ENCODE data around the gene HNRNPM. TPM values are rescaled to one million over a fixed set of nuclear protein-coding genes. Genes with fewer than 3 reads are reported as not detected.

The HNRNPM gene
- total RNA-seq, 1 donor = 41.8 TPM

- TF ChIP-seq, protein P1, sequence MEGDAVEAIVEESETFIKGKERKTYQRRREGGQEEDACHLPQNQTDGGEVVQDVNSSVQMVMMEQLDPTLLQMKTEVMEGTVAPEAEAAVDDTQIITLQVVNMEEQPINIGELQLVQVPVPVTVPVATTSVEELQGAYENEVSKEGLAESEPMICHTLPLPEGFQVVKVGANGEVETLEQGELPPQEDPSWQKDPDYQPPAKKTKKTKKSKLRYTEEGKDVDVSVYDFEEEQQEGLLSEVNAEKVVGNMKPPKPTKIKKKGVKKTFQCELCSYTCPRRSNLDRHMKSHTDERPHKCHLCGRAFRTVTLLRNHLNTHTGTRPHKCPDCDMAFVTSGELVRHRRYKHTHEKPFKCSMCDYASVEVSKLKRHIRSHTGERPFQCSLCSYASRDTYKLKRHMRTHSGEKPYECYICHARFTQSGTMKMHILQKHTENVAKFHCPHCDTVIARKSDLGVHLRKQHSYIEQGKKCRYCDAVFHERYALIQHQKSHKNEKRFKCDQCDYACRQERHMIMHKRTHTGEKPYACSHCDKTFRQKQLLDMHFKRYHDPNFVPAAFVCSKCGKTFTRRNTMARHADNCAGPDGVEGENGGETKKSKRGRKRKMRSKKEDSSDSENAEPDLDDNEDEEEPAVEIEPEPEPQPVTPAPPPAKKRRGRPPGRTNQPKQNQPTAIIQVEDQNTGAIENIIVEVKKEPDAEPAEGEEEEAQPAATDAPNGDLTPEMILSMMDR (IDR thresholded peaks at IDR 0.05; ENCODE audit: insufficient read depth, low read length) = no peak
- no peak for DNase-seq (ENCODE audit: low read depth)
- H3K4me3 ChIP-seq (ENCODE audit: low read depth, low read length) = peak overlapping the region; percentile 87
These were observed 1.4 kb downstream of the HNRNPM start for GRCh38 chr19:8446061-8446709.

DNA sequence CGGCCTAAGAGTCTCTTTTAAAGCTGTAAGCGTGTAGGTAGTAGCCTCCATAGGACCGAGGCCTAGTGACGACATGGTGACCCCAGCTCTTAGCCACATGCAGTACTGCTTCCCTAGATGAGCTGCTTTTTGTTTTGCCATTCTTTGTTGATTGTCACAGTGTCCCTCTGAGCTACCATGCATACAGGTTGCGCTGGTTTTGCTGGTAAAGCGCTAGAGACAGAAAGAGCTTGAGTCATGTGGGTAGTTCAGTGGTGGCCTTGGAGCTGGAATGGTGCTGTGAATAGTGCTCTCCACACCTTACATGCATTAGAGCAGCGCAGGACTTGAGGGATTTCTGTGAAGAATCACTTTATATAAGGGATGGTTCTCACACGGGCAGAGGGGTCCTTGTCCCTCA, 5.1 kb downstream of the HNRNPM start:
- DNase-seq (ENCODE audit: low read depth) = no peak
- TF ChIP-seq, protein P1 (IDR thresholded peaks at IDR 0.05; ENCODE audit: insufficient read depth, low read length) = no peak
- no peak overlapping the region for H3K4me3 ChIP-seq (ENCODE audit: low read depth, low read length)

DNA sequence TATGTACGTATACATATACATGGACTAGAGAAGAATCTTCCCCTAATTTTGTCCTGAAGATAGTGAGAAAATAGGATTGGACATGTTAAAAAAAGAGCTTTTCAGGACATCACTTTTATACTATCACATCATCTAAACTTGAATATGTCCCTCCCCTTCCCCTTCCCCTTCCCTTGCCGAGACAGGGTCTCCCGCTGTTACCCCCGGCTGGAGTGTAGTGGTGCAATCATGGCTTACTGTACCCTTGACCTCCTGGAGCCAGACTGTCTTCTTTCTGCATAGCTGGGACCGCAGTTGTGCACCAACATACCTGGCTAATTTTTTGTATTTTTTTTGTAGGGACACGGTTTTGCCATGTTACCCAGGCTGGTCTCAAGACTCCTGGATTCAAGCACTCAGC, 6.6 kb downstream of the HNRNPM start:
- DNase-seq (ENCODE audit: low read depth) = no peak
- TF ChIP-seq, protein P1 (IDR thresholded peaks at IDR 0.05; ENCODE audit: insufficient read depth, low read length) = no peak
- no peak overlapping the region for H3K4me3 ChIP-seq (ENCODE audit: low read depth, low read length)

GRCh38 chr19:8451885-8452284, 7.1 kb downstream of the HNRNPM start:
- no peak overlapping the region for H3K4me3 ChIP-seq (ENCODE audit: low read depth, low read length)
- DNase-seq (ENCODE audit: low read depth) = peak; percentile 52
- TF ChIP-seq, protein P1 (IDR thresholded peaks at IDR 0.05; ENCODE audit: insufficient read depth, low read length) = no peak

GRCh38 chr19:8452446-8453123, 7.8 kb downstream of the HNRNPM start:
- TF ChIP-seq, protein P1 (IDR thresholded peaks at IDR 0.05; ENCODE audit: insufficient read depth, low read length) = no peak
- DNase-seq (ENCODE audit: low read depth) = no peak
- no peak overlapping the region for H3K4me3 ChIP-seq (ENCODE audit: low read depth, low read length)

GRCh38 chr19:8453616-8454015, 8.8 kb downstream of the HNRNPM start:
- no peak overlapping the region for H3K4me3 ChIP-seq (ENCODE audit: low read depth, low read length)
- DNase-seq (ENCODE audit: low read depth) = no peak
- TF ChIP-seq, protein P1 (IDR thresholded peaks at IDR 0.05; ENCODE audit: insufficient read depth, low read length) = no peak

Measured in fibroblast of the aortic adventitia (primary cell).